GM12892 (cell line): ENCODE measurements around the gene TTC33.

Experiments
- POLR2A ChIP-seq: IDR thresholded peaks from 2 replicates; pipeline ENCODE4 v1.6.1; 2011; ENCODE audit warnings: low read depth, low read length, control low read depth
- POLR2AphosphoS5 ChIP-seq: IDR thresholded peaks from 2 replicates; pipeline ENCODE4 v1.6.1; 2011; ENCODE audit warnings: low read depth, low read length, control low read depth
- TAF1 ChIP-seq: IDR thresholded peaks from 2 replicates; pipeline ENCODE4 v1.6.1; 2011; ENCODE audit warnings: low read depth, mild to moderate bottlenecking, control low read depth, low read length, borderline replicate concordance

DNA sequence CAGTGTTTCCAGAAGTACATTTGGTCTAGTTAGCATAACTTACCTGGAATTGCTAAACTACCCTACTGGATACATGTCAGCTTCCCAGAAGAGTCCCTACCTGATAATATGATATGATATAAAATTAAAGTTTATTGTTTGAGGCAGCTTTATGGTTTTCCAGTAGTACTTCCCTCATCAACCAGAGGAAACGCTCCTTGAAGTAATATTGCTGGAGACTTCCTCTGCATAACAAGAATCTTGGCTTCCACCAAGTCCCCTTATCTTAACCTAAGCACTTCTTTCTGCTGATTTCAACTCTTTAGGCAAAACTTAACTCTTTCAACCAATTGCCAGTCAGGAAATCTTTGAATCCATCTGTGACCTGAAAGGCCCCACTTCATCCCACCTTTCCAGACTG lies 290.3 kb downstream of the TTC33 start:
- TF ChIP-seq POLR2A = no peak
- TF ChIP-seq POLR2AphosphoS5 = no peak
- TF ChIP-seq TAF1 = no peak
